HepG2 (cell line): ENCODE results near the gene TUBA4B. TPM values are rescaled to one million over a fixed set of nuclear protein-coding genes. Genes with fewer than 3 reads are reported as not detected.

ENCODE experiments used
- ATRX ChIP-seq: sonication (generic); formaldehyde crosslinking; IDR thresholded peaks from 2 replicates; pipeline ENCODE4 v1.4.0; 2020; ENCODE audit warnings: missing genetic modification reagents, borderline replicate concordance
- ELF4 ChIP-seq: sonication (generic); formaldehyde crosslinking; IDR thresholded peaks from 2 replicates; pipeline ENCODE4 v1.5.0; 2020; ENCODE audit warnings: missing genetic modification reagents, mild to moderate bottlenecking, moderate library complexity, borderline replicate concordance
- HCFC1 ChIP-seq: fragments of 150-350 bp; IDR thresholded peaks from 2 replicates; pipeline ENCODE4 v1.6.1; 2014; ENCODE audit warnings: low read depth, low read length
- HNRNPH1 ChIP-seq: fragments of 200-400 bp; formaldehyde crosslinking; optimal IDR thresholded peaks from 2 replicates; pipeline ENCODE3; 2017; ENCODE audit warnings: mild to moderate bottlenecking, low read depth, low read length
- JARID2 ChIP-seq: sonication (generic); formaldehyde crosslinking; IDR thresholded peaks from 2 replicates; pipeline ENCODE4 v1.8.1; 2023; ENCODE audit warnings: missing genetic modification reagents, inconsistent platforms; ENCODE audit not compliant: insufficient replicate concordance
- MED1 ChIP-seq: sonication (generic); formaldehyde crosslinking; IDR thresholded peaks from 2 replicates; pipeline ENCODE4 v1.4.0; 2020; ENCODE audit warnings: missing genetic modification reagents
- PAWR ChIP-seq: sonication (generic); formaldehyde crosslinking; IDR thresholded peaks from 2 replicates; pipeline ENCODE4 v1.4.0; 2020; ENCODE audit warnings: missing genetic modification reagents, mild to moderate bottlenecking, borderline replicate concordance
- PHF21A ChIP-seq: sonication (generic); formaldehyde crosslinking; IDR thresholded peaks from 2 replicates; pipeline ENCODE4 v1.5.0; 2020; ENCODE audit warnings: mild to moderate bottlenecking, missing genetic modification reagents
- PRPF4 ChIP-seq: fragments of 200-400 bp; formaldehyde crosslinking; IDR thresholded peaks from 2 replicates; pipeline ENCODE4 v1.6.1; 2016; ENCODE audit warnings: low read length, low read depth; ENCODE audit not compliant: poor library complexity, severe bottlenecking
- RBFOX2 ChIP-seq: fragments of 200-400 bp; formaldehyde crosslinking; IDR thresholded peaks from 2 replicates; pipeline ENCODE4 v1.6.1; 2017; ENCODE audit warnings: low read depth, mild to moderate bottlenecking, low read length
- RXRB ChIP-seq: IDR thresholded peaks from 2 replicates; pipeline ENCODE4 v1.6.1; 2016; ENCODE audit warnings: borderline replicate concordance, missing genetic modification reagents, missing compliant biosample characterization
- SATB2 ChIP-seq: sonication (generic); formaldehyde crosslinking; IDR thresholded peaks from 2 replicates; pipeline ENCODE4 v1.5.0; 2020; ENCODE audit warnings: missing genetic modification reagents
- STAT5B ChIP-seq: sonication (generic); formaldehyde crosslinking; IDR thresholded peaks from 2 replicates; pipeline ENCODE4 v1.4.0; 2020; ENCODE audit warnings: missing genetic modification reagents
- TCF7L2 ChIP-seq: IDR thresholded peaks from 2 replicates; pipeline ENCODE4 v1.6.1; 2011; ENCODE audit warnings: mild to moderate bottlenecking, low read depth, low read length, moderate library complexity
- ZFP37 ChIP-seq: sonication (generic); formaldehyde crosslinking; IDR thresholded peaks from 2 replicates; pipeline ENCODE4 v1.4.0; 2020; ENCODE audit warnings: missing genetic modification reagents, borderline replicate concordance
- ZNF180 ChIP-seq: sonication (generic); formaldehyde crosslinking; IDR thresholded peaks from 2 replicates; pipeline ENCODE4 v1.4.0; 2020; ENCODE audit warnings: low read depth, missing genetic modification reagents, borderline replicate concordance
- ZNF230 ChIP-seq: sonication (generic); formaldehyde crosslinking; IDR thresholded peaks from 2 replicates; pipeline ENCODE4 v1.4.0; 2020; ENCODE audit warnings: mild to moderate bottlenecking, missing genetic modification reagents
- ZNF337 ChIP-seq: sonication (generic); formaldehyde crosslinking; IDR thresholded peaks from 2 replicates; pipeline ENCODE4 v1.5.1; 2020; ENCODE audit warnings: missing genetic modification reagents, low read depth, mild to moderate bottlenecking, borderline replicate concordance
- ZNF510 ChIP-seq: sonication (generic); formaldehyde crosslinking; IDR thresholded peaks from 2 replicates; pipeline ENCODE4 v1.4.0; 2020; ENCODE audit warnings: low read depth, mild to moderate bottlenecking, missing genetic modification reagents
- ZNF530 ChIP-seq: sonication (generic); formaldehyde crosslinking; IDR thresholded peaks from 2 replicates; pipeline ENCODE4 v1.5.0; 2020; ENCODE audit warnings: low read depth, mild to moderate bottlenecking, missing genetic modification reagents
- ZNF556 ChIP-seq: sonication (generic); formaldehyde crosslinking; IDR thresholded peaks from 2 replicates; pipeline ENCODE4 v1.4.0; 2020; ENCODE audit warnings: mild to moderate bottlenecking, missing genetic modification reagents, borderline replicate concordance
- ZNF773 ChIP-seq: sonication (generic); formaldehyde crosslinking; IDR thresholded peaks from 2 replicates; pipeline ENCODE4 v1.4.0; 2020; ENCODE audit warnings: missing genetic modification reagents, borderline replicate concordance
- polyA plus RNA-seq, 8 experiments: library from polyadenylated mRNA; depleted of rRNA in 3 of 8; stranded (reverse) in 7 of 8; unstranded in 1 of 8; fragments of >200 nt; fragmentation: Illumina TruSeq in 4 of 8; extraction: Trizol in 4 of 8; gene quantifications; 2 replicates each; pipeline versions ENCODE4 v1.2.1 to v1.2.3, GENCODE V29; 2011 to 2016; ENCODE audit warnings: low read depth in 4 of 8, missing spikeins in 1 of 8, mixed read lengths in 1 of 8; ENCODE audit not compliant: insufficient read depth in 1 of 8
- total RNA-seq, 5 experiments: library from RNA; depleted of rRNA; stranded (reverse); fragments of >200 nt; fragmentation: Illumina TruSeq; extraction: Trizol; gene quantifications; 2 replicates each; pipeline ENCODE4 v1.2.3, GENCODE V29; 2016; ENCODE audit warnings: low read depth in 1 of 5
- TF ChIP-seq, protein P1 (sequence below): sonication (generic); formaldehyde crosslinking; IDR thresholded peaks from 2 replicates; pipeline ENCODE4 v1.5.0; 2020; ENCODE audit warnings: mild to moderate bottlenecking, missing genetic modification reagents
- TF ChIP-seq, protein P2 (sequence below): sonication (generic); formaldehyde crosslinking; IDR thresholded peaks from 2 replicates; pipeline ENCODE4 v1.9.0; 2021; ENCODE audit warnings: missing genetic modification reagents, borderline replicate concordance
- TF ChIP-seq, protein P3 (sequence below): sonication (generic); formaldehyde crosslinking; IDR thresholded peaks from 2 replicates; pipeline ENCODE4 v1.4.0; 2020; ENCODE audit warnings: low read depth, mild to moderate bottlenecking, missing genetic modification reagents
- TF ChIP-seq, protein P4 (sequence below): sonication (generic); formaldehyde crosslinking; conservative IDR thresholded peaks from 2 replicates; pipeline ENCODE4 v1.8.0; 2022; ENCODE audit warnings: mild to moderate bottlenecking, moderate library complexity, missing genetic modification reagents

TUBA4B gene
- total and polyA plus RNA-seq, 2 of the 13 experiments (the other 11 are each of a cell fraction or from before 2014, with no cell fraction given): 0.18 to 0.22 TPM

DNA sequence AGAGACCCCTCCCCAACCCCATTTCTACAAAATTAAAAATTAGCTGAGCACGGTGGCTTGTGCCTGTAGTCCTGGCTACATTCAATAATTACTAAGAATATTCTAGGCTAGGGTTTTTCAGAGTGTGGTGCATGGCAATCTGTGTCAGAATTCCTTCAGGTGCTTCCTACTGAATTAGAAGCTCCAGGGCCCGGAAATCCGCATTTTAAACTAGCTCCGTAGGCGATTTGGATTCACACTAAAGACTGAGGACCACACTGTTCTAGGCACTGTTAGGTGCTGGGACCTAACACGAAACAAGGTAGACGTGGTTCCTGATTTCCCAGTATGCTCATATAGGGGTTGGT, 47.1 kb upstream of the TUBA4B start (continued):
- TF ChIP-seq, protein P1, sequence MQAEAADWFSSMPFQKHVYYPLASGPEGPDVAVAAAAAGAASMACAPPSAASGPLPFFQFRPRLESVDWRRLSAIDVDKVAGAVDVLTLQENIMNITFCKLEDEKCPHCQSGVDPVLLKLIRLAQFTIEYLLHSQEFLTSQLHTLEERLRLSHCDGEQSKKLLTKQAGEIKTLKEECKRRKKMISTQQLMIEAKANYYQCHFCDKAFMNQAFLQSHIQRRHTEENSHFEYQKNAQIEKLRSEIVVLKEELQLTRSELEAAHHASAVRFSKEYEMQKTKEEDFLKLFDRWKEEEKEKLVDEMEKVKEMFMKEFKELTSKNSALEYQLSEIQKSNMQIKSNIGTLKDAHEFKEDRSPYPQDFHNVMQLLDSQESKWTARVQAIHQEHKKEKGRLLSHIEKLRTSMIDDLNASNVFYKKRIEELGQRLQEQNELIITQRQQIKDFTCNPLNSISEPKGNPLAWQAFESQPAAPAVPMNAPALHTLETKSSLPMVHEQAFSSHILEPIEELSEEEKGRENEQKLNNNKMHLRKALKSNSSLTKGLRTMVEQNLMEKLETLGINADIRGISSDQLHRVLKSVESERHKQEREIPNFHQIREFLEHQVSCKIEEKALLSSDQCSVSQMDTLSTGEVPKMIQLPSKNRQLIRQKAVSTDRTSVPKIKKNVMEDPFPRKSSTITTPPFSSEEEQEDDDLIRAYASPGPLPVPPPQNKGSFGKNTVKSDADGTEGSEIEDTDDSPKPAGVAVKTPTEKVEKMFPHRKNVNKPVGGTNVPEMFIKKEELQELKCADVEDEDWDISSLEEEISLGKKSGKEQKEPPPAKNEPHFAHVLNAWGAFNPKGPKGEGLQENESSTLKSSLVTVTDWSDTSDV: no peak
- 0 out of 2 replicates have a peak, but pooled peaks have one; percentile 65 for TF ChIP-seq PAWR (CRISPR knock-in tag)
- no peak for TF ChIP-seq RXRB (CRISPR knock-in tag)
- no peak for TF ChIP-seq JARID2
- no peak for TF ChIP-seq ZNF530
- no peak for TF ChIP-seq ZNF556 (CRISPR knock-in tag)
- TF ChIP-seq ZFP37 (CRISPR knock-in tag): no peak
- no peak for TF ChIP-seq RBFOX2
- no peak for TF ChIP-seq ZNF230 (CRISPR knock-in tag)
- no peak for TF ChIP-seq SATB2 (CRISPR knock-in tag)
- peak; percentile 13; the same call in 1 of the 2 replicates for TF ChIP-seq PHF21A (CRISPR knock-in tag)
- TF ChIP-seq, protein P2, sequence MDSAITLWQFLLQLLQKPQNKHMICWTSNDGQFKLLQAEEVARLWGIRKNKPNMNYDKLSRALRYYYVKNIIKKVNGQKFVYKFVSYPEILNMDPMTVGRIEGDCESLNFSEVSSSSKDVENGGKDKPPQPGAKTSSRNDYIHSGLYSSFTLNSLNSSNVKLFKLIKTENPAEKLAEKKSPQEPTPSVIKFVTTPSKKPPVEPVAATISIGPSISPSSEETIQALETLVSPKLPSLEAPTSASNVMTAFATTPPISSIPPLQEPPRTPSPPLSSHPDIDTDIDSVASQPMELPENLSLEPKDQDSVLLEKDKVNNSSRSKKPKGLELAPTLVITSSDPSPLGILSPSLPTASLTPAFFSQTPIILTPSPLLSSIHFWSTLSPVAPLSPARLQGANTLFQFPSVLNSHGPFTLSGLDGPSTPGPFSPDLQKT (CRISPR knock-in tag): no peak
- TF ChIP-seq HCFC1: no peak
- TF ChIP-seq ELF4 (CRISPR knock-in tag): 0 out of 2 replicates have a peak, but pooled peaks have one; percentile 40
- TF ChIP-seq, protein P3, sequence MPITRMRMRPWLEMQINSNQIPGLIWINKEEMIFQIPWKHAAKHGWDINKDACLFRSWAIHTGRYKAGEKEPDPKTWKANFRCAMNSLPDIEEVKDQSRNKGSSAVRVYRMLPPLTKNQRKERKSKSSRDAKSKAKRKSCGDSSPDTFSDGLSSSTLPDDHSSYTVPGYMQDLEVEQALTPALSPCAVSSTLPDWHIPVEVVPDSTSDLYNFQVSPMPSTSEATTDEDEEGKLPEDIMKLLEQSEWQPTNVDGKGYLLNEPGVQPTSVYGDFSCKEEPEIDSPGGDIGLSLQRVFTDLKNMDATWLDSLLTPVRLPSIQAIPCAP: no peak
- TF ChIP-seq TCF7L2: no peak
- TF ChIP-seq, protein P4, sequence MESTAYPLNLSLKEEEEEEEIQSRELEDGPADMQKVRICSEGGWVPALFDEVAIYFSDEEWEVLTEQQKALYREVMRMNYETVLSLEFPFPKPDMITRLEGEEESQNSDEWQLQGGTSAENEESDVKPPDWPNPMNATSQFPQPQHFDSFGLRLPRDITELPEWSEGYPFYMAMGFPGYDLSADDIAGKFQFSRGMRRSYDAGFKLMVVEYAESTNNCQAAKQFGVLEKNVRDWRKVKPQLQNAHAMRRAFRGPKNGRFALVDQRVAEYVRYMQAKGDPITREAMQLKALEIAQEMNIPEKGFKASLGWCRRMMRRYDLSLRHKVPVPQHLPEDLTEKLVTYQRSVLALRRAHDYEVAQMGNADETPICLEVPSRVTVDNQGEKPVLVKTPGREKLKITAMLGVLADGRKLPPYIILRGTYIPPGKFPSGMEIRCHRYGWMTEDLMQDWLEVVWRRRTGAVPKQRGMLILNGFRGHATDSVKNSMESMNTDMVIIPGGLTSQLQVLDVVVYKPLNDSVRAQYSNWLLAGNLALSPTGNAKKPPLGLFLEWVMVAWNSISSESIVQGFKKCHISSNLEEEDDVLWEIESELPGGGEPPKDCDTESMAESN (CRISPR knock-in tag): no peak
- 0 out of 2 replicates have a peak, but pooled peaks have one; percentile 59 for TF ChIP-seq ZNF510 (CRISPR knock-in tag)
- TF ChIP-seq ZNF180: no peak
- no peak for TF ChIP-seq ZNF773 (CRISPR knock-in tag)
- TF ChIP-seq MED1 (CRISPR knock-in tag): no peak
- no peak for TF ChIP-seq STAT5B (CRISPR knock-in tag)
- TF ChIP-seq ZNF337: 0 out of 2 replicates have a peak, but pooled peaks have one; percentile 9
- no peak for TF ChIP-seq ATRX
- no peak for TF ChIP-seq HNRNPH1
- TF ChIP-seq PRPF4: no peak
